KBM-7 (cell line): ENCODE results near the gene EML3.
"Not testable (repeated sequence)": the region's sequence is repeated elsewhere in the genome, so short reads cannot be mapped to it uniquely, and the experiment has no call there.

ENCODE experiments used
- DNase-seq: peaks from one replicate; pipeline ENCODE4 v3.0.0-alpha.2; 2015
- in situ Hi-C: fragments of 300-500 bp; cut with MboI; formaldehyde crosslinking; loops from 2 replicates; pipeline ENCODE4 v1.14.3; 2020; ENCODE audit warnings: low sequenced_read_pairs, low pct_unique_long_range_greater_than_20kb, mixed read lengths

The EML3 gene

DNA sequence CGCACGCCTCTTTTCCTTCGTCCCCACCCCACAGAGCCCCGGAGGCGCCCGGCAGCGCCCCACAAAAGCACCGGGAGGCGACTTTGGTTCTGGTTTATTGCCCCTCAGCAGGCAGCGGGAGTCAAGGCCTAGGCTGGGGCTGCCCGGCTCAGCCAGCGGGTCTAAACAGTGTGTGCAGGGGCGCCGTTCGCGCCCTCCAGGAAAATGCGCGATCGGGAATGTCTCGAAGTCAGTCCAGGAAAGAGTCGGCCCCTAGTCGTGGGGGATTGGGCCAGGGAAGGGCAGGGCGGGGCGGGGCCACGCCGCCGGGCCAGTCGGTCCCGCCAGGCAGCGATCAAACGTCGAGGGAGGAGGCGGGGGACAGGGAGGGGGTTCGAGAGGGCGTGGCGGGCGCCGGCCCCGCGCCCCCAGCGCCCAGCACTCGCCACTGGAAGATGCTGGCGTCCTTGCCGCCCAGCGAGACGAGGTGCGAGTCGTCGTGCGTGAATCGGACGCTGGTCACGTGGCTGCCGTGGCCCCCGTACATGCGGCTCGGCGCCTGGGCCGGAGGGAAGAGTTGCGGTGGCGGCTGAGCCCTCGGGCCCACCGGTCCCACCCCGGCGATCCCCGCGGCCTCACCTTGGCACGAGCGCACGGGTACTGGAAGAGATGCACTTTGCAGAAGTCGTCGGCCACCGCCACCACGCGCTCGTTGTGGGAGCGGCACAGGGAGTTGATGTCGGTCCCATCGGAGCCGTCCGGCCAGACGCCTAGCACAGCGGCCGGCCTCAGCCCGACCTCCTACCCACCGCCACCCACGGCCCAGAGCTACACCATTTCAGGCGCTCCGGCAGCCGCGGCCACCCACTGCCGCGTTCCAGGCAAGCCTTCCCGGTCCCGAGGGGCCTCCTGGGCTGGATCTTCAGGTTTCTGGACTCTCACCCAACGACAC, 10.2 kb downstream of the EML3 start:
- no peak for DNase-seq
- in situ Hi-C loops: no loop called here

DNA sequence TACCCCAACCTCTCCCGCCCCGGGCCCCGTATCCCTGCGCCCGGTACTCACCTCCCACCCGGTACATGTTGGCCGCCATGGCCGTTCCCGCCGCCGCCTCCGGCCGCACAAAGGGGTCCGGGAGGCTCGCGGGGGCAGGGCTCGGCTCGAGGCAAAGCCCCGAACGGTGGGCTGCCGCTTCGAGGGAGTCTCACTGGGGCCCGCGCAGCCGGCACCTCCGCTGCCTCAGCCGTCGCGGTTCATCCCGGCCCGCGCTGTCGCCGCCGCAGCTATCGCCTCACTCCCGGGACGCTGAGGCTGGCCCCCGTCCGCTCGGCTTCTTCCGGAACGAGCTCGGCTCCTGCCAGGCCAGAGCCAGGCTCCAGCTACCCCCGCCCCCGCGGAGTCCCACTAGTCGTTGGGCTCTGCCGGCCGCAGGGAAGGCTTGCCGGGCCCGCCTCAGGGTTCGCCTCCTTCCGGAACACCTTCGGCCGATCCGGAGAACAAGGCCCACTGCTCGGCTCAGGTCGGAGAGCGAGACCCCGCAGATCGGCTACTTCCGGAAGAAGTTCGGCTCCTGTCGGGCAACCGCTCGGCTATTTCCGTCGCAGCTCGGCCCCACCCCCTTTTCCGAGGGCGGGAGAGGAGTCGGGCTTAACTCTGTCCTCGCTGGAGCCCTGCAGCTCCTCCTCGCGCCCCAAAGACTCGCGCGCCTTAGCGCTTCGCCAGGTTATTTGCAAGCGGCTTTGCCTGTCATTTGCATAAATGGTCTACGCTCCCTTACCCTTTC, 11.0 kb downstream of the EML3 start, which contains the start of gene MTA2:
TSS of gene MTA2 (minus strand) at position 494 of the 769 bp plus-strand sequence. CDS start at position 79, 415 bp downstream.
- DNase-seq: peak; percentile 99
- in situ Hi-C loops: no loop called here

DNA sequence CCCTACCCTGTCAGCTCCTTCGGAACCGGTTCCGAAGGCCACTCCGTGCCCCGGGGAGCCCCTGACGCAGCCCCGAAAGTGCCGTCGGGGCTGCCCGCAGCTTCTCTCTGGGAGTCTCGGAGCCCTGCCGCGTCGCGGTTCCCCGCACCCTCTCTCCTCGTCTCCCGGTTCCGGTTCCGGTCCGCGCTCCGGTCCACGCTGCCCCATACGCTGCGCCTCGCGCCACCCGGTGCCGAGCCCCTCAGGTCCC, 11.5 kb downstream of the EML3 start:
- DNase-seq: no peak
- in situ Hi-C loops: no loop called here

DNA sequence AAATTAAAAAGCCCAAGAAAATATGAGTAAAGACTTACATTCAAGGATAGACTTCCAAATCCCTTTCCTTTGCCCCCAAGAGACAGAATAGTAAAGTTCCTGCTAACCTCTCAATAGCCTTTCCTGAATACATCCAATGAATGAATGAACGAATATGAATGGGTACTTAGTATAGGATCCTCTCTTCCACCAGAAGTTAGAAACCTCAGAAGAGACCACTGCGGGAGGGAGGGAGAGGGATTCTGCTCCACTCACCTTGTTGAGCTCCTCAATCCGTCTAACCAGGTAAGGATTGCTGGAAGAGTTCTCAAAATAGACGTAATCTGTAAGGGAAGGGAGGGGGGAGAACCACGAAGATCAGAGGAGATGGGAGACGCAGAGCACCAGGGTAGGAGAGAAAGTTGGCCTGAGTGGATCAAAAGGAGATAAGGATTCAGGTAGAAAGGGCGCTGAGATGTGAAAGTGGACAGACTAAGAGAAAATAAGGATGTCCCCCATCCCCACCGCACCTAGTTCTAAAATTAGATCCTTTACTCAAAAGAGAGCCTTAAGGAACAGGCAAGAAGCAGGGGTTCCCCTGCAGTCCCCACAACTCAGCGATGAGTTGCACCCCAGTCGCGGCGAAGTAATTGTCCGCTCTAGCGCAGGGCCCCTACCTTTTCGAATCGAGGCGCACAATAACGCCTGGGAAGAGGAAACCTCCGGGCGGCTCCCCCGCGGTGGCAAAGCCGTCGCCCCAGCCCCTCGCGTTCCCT, 12.0 kb downstream of the EML3 start:
- no peak for DNase-seq
- in situ Hi-C loops: no loop called here

DNA sequence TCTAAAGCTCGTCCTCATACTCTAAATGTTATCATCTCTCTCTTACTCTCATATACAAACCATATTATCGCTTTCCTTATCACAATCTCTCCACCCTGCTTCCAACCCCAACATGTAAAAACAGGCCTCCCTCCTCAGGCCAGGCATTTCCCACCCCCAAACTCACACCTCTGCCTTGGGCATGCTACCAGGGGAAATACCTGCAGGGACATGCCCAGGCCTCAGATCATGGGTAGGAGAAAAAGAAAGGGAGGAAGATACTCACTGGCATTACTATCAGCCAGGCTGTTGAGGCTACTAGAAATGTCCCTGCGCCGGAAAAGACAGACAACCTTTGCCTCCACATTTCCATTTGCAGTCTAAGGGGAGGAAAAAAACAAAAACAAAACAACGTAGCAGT, 12.7 kb downstream of the EML3 start:
- peak; percentile 42 for DNase-seq
- in situ Hi-C loops: no loop called here

DNA sequence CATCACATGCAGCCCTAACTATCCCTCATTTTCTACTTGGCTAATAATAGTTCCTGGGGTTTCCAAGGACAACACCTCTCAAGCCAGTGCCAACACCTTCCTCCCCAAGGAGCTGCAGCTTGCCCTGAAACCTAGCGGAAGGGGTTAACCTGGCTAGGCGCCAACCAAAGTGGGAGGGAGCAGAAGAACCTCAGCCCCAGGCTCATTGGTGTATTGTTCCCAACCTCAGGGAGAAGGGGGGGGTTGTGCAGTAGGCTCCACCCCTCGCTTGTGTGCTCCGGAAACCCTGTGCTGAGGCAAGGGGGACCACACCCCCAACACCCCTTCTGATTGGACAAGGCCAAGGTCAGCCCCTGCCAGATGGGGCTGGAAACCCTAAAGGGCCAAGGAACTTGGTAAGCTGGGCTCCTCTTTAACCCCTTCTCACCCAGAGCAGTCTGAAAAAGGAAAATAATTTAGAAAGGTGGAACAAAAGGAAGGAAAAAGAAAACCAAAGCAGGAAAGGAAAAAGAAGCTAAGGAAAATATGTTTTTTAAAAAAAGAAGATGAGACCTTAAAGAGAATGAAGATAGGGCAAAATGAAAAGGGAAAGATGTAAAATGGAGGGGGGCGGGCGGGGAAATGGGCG, 13.4 kb downstream of the EML3 start:
- in situ Hi-C loops: no loop called here
- peak; percentile 99 for DNase-seq

GRCh38 chr11:62595124-62595523, 17.5 kb downstream of the EML3 start:
- no peak for DNase-seq
- in situ Hi-C loops: no loop called here

DNA sequence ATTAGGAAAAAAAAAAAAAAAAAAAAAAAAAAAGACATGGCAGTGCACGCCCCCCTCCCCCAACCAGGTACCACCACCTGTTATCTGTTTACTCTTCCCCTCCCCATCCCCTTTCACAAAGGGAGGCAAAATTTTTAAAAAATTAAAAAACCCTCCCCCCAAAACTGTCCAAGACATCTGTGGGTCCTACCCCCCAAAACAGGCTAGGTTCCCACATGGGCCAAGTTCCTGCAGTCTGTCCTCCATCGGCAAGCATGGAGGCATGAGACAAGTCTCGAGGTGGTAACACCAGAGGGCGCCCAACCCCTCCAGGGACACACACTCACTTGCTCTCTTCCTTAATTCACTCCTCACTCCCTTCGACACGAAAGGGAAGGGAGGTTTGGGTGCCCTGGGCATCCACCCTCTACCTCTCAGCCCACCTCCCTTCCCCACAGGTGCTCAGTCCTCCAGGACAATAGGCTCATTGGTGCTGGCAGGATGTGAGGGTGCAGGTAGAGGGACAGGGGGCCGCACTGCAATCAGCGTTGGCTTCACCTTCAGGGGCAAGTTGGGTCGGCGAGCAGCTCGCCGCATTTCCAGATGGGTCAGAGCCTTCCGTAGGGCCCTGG, 19.0 kb downstream of the EML3 start:
- peak; percentile 94 for DNase-seq
- in situ Hi-C loops: no loop called here

- no peak for DNase-seq
- in situ Hi-C loops: no loop called here
Measured at GRCh38 chr11:62592989-62593421, 19.6 kb downstream of the EML3 start.

GRCh38 chr11:62592146-62592815, 20.3 kb downstream of the EML3 start:
- no peak for DNase-seq
- in situ Hi-C loops: no loop called here

GRCh38 chr11:62591448-62592145, 21.0 kb downstream of the EML3 start, which contains the start of gene TUT1:
TSS of gene TUT1 (minus strand) at chr11:62591523. CDS start at chr11:62591485, 38 bp downstream.
- in situ Hi-C loops: no loop called here

GRCh38 chr11:62588966-62589637, 23.5 kb downstream of the EML3 start:
- in situ Hi-C loops: no loop called here
- peak; percentile 66 for DNase-seq

More at GRCh38 chr11:62591448-62592145, 21.0 kb downstream of the EML3 start, which contains the start of gene TUT1:
- DNase-seq: peak; percentile 100

- in situ Hi-C loops, DNase-seq: not testable (repeated sequence)
Measured at GRCh38 chr11:62585356-62585755, 27.2 kb downstream of the EML3 start.

DNA sequence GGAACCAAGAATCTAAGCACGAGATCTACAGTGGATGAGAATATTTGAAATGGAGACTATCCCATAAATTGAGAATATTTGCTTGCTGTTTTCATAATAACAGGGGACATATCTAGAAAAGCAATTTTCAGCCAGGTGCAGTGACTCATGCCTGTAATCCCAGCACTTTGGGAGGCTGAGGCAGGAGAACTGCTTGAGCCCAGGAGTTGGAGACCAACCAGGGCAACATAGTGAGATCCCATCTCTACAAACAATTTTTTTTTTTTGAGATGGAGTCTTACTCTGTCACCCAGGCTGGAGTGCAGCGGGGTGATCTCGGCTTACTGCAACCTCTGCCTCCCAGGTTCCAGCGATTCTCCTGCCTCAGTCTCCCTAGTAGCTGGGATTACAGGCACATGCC, 30.8 kb downstream of the EML3 start:
- DNase-seq, in situ Hi-C loops: not testable (repeated sequence)

DNA sequence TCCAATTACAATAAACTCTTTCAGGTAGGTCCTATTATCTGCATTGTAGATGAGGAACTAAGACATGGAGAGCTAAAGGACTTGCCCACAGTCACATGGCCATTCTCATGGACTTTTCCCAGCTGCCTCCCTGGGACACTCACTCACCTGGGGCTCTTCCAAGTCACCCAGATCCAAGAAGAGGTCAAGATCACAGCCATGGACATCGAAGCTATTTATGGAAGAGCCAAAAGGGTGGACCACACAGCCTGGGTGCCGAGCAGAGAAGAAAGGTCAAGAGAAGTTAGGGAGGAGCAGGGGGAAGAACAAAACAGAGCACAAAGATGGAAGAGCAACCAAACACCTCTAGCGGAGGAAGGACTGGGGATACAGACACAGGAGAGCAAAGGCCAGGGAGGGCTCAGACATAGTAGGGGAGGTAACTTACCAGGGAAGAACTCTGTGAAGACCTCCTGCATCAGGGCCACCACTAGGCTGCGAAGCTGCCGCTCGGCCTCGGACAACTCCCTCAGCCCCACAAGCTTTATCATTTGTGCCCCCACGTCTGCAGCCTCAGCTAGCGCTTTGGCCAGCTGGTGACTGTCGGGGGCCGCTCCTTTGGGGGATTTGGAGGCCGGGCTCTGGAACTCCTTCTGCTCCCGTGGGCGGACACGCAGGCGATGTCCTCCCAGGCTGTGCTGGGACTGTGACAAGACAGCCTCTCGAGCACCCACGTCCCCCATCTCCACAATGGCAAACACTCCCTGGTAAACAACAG, 31.4 kb downstream of the EML3 start:
- in situ Hi-C loops: no loop called here
- no peak for DNase-seq

GRCh38 chr11:62579252-62579651, 33.3 kb downstream of the EML3 start:
- no peak for DNase-seq
- in situ Hi-C loops: no loop called here
